LoVo (cell line): Measurements from ENCODE around the gene COPS3.

Experiments
- DNase-seq: peaks from one replicate; pipeline ENCODE4 v3.0.0-alpha.2; 2016; ENCODE audit warnings: low spot score

COPS3 gene

GRCh38 chr17:17216236-17216635, 64.8 kb downstream of the COPS3 start:
- DNase-seq: no peak

GRCh38 chr17:17215575-17215974, 65.5 kb downstream of the COPS3 start:
- DNase-seq: no peak

GRCh38 chr17:17214646-17215436, 66.2 kb downstream of the COPS3 start:
- DNase-seq: no peak

DNA sequence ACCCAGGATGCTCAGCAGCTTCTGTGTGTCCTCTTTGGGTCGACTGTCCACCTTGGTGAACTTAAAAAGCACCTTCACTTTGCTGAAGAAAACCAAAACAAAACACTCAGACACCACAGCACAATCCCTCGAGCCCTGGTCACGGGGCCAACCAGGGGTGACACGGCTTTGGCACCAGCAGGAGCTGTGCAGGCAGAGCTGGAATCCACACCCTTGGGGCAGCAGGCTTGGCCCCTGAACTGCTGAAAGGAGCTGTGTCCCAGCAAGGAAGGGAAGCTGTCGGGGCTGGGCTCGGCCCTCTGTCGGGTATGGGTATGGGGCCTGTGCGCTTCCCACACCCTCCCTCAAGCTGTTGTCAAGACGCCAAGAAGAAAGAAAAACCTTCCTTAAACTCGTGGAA, 67.3 kb downstream of the COPS3 start:
- DNase-seq: no peak

DNA sequence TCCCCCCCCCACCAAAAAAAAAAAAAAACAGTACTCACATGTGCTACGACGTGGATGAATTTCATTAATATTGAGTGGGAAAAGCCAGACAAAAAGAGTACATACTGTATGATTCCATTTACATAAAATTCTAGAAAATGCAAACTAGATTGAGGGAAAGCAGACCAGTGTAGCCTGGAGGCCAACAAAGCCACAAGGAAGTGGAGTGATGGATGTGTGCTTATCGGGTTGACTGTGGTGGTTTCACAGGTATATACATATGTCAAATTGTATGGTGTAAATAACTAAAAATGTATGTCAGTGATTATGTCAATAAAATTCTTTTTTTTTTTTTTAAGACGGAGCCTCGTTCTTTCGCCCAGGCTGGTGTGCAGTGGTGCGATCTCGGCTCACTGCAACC, 73.0 kb downstream of the COPS3 start:
- no peak for DNase-seq

GRCh38 chr17:17206913-17207335, 74.1 kb downstream of the COPS3 start:
- no peak for DNase-seq

GRCh38 chr17:17206124-17206912, 74.7 kb downstream of the COPS3 start, which contains the start of gene PLD6:
PLD6 (minus strand) TSS chr17:17206333; CDS start chr17:17206286, 47 bp downstream.
- peak; percentile 87 for DNase-seq

GRCh38 chr17:17205368-17206123, 75.5 kb downstream of the COPS3 start:
- DNase-seq: peak; percentile 54

DNA sequence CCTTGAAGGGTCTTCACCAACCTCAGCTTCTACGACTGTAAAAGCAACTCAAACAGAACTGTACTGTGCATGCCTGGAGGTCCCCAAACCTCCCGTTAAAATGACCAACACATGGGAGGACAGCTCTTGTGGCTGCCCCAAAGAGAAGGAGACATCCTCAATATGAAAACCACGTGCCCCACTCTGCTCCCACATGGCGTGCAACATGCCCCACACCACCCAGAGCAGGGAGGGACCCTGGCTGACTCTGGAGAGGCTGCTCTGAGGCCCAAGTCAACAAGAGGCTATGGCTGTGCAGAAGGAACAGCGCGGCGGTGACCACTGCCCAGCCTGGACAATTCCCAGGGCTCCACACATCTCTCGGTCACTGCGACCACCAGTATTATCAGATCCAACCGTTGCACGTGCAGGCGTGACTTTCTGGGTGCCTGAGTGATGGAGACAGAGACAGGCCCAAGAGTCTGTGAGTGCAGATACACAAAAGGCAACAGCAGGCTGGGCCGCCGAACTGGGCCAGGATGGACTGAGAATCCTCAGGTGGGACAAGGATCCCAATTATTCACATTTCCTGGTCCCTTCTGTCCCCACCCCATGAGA, 76.3 kb downstream of the COPS3 start:
- DNase-seq: no peak

DNA sequence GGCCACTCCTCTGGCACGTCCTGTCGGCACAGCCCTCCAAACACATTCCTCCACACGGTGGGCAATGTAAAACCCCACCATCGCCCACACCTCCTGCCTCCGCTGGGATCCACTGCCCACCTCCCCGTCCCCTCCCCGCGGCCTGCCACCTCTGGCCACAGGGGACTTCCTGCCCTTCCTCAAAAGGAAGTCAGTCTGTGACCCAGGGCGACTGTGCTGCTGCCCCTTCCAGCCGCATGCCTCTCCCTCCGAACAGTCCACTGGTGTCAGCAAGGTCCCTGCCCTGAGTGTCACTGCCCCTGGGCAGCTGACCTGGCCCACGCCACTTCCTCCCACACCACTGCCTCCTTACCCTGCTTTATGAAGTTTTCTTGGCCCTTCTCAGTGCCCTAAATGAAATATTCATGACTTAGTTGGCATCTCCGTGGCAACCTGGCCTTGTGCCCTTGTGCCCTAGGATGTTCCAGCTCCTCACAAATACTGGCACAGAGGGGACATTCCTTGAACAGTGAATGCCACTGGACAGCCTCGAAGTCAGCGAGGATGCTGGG, 76.9 kb downstream of the COPS3 start:
- no peak for DNase-seq

GRCh38 chr17:17203173-17203730, 77.8 kb downstream of the COPS3 start:
- DNase-seq: no peak

GRCh38 chr17:17201907-17202306, 79.1 kb downstream of the COPS3 start:
- no peak for DNase-seq

- no peak for DNase-seq
Observed at GRCh38 chr17:17201271-17201670, 79.8 kb downstream of the COPS3 start.

- DNase-seq: no peak
Observed at GRCh38 chr17:17200831-17201230, 80.2 kb downstream of the COPS3 start.

- DNase-seq: no peak
Observed at GRCh38 chr17:17200311-17200710, 80.7 kb downstream of the COPS3 start.

DNA sequence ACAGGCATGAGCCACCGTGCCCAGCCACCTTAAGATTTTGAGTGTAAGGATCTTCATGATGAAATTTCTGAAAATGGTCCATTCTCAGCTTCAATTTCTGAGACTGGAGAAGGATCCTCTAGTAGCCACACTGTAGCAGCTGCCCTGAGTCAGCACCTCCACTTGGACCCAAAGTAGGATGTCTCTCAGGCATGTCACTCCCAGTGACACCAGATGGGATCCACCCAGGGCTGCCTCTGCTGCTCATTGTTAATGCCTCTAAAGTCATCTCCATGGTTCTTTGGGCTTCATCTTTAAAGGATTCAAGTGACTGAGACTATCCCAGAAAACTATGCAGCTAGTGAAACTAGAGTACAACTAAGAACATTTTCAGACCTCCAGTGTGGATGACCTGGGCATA, 82.8 kb downstream of the COPS3 start:
- no peak for DNase-seq

DNA sequence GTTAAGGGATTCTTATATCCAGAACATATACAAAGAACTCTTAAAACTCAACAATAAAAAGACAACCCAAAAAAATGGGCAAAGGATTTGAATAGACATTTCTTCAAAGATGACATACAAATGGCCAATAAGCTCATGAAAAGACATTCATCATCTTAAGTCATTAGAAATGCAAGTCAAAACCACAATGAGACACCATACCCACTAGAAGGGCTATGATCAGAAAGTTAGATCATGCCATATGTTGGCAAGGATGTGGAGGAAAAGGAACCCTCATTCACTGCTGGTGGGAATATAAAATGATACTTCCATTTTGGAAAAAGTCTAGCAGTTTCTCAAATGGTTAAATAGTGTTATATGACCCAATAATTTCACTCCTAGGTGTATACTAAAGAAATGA, 84.3 kb downstream of the COPS3 start:
- no peak for DNase-seq
